Smooth muscle cell of the brain vasculature (primary cell): Measurements from ENCODE around the gene VOPP1.
"Not testable (repeated sequence)": the region's sequence is repeated elsewhere in the genome, so short reads cannot be mapped to it uniquely, and the experiment has no call there.

Experiments used
- DNase-seq: peaks from one replicate; pipeline ENCODE4 v3.0.0-alpha.2; 2012; ENCODE audit warnings: low read depth, low spot score

The VOPP1 gene

GRCh38 chr7:55572378-55573233, at the start of gene VOPP1:
Gene VOPP1, minus strand, starts transcription at chr7:55572502. Its CDS starts 178 bp downstream, at chr7:55572324.
- no peak for DNase-seq

- DNase-seq = no peak
Observed at GRCh38 chr7:55618913-55619312, 46.6 kb upstream of the VOPP1 start.

- not testable (repeated sequence) for DNase-seq
Observed at GRCh38 chr7:55614365-55615064, 42.2 kb upstream of the VOPP1 start.

- DNase-seq = not testable (repeated sequence)
Observed at GRCh38 chr7:55609726-55610125, 37.4 kb upstream of the VOPP1 start.

- DNase-seq = not testable (repeated sequence)
Observed at GRCh38 chr7:55605661-55606060, 33.4 kb upstream of the VOPP1 start.

- not testable (repeated sequence) for DNase-seq
Observed at GRCh38 chr7:55597944-55598499, 25.7 kb upstream of the VOPP1 start.

GRCh38 chr7:55597214-55597739, 25.0 kb upstream of the VOPP1 start:
- DNase-seq = not testable (repeated sequence)

- no peak for DNase-seq
Observed at GRCh38 chr7:55595511-55595910, 23.2 kb upstream of the VOPP1 start.

GRCh38 chr7:55594870-55595269, 22.6 kb upstream of the VOPP1 start:
- DNase-seq = no peak

- no peak for DNase-seq
Observed at GRCh38 chr7:55594414-55594813, 22.1 kb upstream of the VOPP1 start.

GRCh38 chr7:55593515-55594318, 21.4 kb upstream of the VOPP1 start:
- DNase-seq = no peak

- DNase-seq = no peak
Observed at GRCh38 chr7:55593172-55593514, 20.8 kb upstream of the VOPP1 start.

- DNase-seq = no peak
Observed at GRCh38 chr7:55592492-55592891, 20.2 kb upstream of the VOPP1 start.

GRCh38 chr7:55591282-55591931, 19.1 kb upstream of the VOPP1 start:
- DNase-seq = no peak

- DNase-seq = no peak
Observed at GRCh38 chr7:55590517-55591281, 18.4 kb upstream of the VOPP1 start.

- no peak for DNase-seq
Observed at GRCh38 chr7:55589905-55590304, 17.6 kb upstream of the VOPP1 start.

GRCh38 chr7:55588976-55589604, 16.8 kb upstream of the VOPP1 start:
- no peak for DNase-seq

GRCh38 chr7:55588379-55588699, 16.0 kb upstream of the VOPP1 start:
- no peak for DNase-seq

GRCh38 chr7:55587687-55588378, 15.5 kb upstream of the VOPP1 start:
- no peak for DNase-seq
